HK-2 (cell line): ENCODE data around the gene ZNF493.
A peak's percentile ranks its signal among the peaks of the same experiment; 100 is the strongest.

Experiments used
- DNase-seq: peaks from one replicate; pipeline ENCODE4 v3.0.0-alpha.2; 2018; ENCODE audit not compliant: unreplicated experiment

Gene ZNF493

GRCh38 chr19:21462540-21462939 is 65.6 kb downstream of the ZNF493 start:
- no peak for DNase-seq

- peak; percentile 71 for DNase-seq
Observed at GRCh38 chr19:21463449-21464105, 66.6 kb downstream of the ZNF493 start.

DNA sequence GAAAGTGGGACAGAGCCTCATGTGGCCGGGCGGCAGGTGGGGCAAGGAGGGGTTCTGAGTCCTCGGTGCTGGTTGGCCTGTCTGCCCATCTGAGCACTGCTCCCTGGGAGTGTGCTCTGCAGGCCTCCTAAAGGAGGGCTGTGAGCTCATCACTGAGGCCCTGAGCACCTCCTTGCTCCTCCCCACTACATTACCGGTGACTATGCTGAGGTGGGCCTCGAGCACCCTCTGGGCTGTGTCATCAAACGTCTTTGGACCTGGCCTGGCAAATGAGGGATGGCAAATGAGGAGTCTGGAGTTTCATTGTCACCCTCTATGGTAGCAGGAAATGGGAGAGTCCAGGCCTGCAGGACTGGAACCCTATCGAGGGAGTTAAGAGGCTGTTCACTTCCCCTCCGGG is 69.7 kb downstream of the ZNF493 start:
- DNase-seq = no peak

DNA sequence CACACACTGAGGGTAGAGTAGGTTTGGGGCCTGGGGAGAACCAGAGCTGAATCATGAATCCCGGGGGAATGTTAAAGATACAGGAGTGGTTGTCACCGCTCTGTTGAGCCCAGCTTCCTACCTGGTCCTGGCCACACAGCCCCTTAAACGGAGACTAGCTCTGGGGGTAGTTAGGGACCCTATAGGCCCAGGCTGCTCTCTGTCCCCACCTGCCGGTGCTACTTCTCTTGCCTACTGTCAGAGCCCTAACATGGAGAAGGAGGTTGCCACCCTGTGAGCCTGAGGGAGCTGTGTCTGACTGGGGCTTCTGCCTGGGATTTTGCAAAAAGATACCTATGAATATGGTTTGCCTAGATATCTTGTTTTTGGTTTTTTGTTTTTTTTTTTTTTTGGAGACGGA is 71.9 kb downstream of the ZNF493 start:
- no peak for DNase-seq

DNA sequence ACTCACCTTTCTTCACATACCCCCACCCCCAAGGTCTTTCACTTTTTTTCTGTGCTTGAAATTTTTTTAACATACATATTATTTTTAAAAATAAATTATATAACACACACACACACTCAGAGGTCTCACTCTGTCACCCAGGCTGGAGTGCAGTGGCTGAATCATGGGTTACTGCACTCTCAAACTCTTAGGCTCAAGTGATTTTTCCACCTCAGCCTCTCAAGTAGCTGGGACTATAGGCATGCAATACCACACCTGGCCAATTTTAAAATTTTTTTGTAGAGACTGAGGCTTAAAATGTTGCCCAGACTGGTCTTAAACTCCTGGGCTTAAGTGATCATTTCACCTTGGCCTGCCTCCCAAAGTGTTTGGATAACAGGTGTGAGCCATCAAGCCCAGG is 75.6 kb downstream of the ZNF493 start:
- no peak for DNase-seq

GRCh38 chr19:21474671-21475181 is 77.8 kb downstream of the ZNF493 start:
- peak; percentile 69 for DNase-seq
